ENCODE data around the gene GNB1L.

Gene GNB1L

DNA sequence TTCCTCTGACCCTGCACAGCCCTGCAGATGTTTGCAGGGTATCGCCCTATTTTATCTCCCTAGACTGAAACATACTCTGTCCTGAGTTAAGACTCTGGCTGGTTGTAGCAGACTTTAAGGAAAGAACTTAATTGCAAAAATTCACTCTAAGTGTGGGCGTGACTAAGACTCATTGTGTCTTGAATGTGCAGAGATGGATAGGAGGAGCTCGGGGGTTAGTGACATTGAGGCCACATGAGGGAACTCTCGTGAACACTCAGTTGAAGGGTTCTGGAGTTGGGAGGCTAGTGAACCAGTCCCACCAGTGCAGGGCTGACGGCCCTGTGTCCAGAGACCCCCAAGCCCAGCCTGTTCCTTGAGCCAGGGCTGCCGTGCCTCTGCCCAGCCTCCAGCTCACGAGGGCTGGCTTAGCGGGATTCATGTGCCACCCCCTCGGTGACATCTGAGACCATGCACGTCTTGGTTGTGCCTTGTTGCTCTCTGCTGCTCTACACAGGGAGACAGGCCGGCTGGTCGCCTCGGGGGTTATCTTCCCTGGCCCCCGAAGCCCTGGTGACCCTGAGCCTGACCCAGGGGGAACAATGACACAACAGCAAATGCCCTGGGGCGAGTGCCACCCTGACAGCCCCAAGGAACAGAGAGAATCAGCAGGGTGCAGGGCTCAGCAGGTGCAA lies 105.5 kb downstream of the GNB1L start:
- DNase-seq (ENCODE audit: low read depth): no peak

DNA sequence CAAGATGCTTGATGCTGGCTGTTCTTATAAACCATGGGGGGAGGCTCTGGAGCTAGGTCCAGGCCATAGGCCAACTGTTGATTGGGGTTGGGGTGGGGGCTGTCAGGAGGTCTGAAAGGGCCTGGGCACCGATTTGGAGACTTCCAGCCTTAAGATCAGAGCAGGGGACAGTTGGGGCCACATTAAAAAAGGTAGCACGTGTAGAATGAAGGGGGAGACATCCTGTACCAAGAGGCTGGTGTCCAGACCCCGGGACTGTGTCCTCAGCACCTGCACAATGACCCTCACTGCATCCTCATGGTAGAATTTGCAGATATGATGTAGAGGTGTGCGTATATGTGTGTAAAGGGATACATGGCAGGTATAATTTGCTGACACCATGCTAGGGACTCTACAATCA lies 106.5 kb downstream of the GNB1L start:
- no peak for DNase-seq (ENCODE audit: low read depth)

DNA sequence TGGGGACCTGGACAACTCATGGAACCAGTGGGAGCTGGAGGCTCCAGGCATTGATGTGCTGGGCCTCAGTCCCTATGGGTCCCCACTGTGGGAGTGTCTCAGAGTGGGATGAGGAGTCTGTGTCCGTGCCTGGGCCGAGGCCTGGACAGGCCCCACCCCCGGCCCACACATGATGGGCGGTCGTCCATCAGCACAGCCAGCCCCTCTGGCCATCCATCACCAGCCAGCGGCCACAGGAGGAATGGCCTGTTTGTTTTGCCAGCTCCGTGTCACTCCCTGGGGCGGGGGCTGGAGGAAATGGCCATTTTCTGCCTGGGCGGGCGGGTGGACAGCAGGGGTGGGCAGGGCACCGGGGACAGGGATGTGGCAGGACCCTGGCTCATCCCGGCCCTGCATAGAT lies 107.1 kb downstream of the GNB1L start:
- no peak for DNase-seq (ENCODE audit: low read depth)

DNA sequence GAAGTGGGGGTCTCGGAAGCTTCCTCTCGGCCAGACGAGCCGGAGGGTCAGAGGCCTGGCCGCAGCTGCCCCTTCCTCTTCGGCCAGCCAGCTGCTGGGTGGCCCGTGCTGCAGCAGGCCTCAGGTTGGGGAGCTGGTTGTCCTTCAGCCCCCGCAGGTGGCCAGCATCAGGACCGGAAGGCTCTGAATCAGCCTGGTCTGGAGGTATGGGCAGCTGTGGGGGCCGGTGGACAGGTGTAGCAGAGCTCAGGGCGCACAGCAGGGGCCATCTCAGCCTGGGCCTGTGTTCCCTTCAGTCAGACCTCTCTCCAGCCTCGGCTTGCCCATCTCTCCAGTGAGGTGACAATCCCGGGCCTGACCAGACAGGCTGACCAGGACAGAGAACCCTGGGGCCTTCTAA lies 107.9 kb downstream of the GNB1L start:
- DNase-seq (ENCODE audit: low read depth): no peak

DNA sequence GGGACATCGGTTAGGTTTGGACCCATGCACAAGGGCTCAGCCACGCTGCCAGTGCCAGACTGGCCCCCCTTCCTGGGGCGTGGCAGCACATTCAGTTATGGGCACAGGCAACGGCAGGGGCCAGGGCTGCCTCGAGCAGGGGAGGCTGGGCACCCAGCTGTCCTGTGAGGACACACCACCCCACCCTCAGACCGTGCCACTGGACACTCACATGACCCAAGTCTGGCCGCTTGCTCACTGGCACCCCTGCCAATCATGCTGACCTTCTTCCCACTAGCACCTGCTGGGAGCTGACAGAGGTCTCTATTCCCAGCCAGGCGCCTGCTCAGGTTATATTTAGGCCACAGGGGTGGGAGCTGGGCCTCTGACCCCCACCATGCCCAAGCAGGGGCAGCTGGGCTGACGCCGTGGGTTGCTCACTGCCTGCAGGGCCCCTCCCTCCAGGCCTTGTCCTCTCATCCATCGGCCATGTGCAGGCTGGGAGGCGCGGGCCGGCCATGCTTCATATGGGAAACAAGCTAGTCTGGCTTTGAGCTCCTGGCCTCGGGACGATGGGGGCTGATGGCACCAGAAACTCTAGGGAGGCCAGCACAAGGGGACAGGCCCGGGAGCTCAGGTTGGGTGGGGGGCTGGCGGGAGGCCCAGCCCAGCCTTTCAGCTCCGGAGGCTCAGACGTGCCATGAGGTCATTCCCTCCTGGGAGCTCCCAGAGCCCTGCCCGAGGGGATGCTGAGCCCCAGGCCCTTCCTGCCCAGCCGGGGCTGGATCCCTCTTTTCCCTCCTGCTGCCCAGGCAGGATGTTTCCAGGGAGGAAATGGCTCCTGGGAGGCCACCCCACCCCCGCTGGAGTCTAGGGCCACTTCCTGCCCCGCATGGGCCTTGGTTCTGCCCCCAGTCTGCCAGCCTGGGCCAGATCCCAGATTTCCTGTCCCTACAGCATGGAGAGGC lies 109.2 kb downstream of the GNB1L start:
- no peak for DNase-seq (ENCODE audit: low read depth)

DNA sequence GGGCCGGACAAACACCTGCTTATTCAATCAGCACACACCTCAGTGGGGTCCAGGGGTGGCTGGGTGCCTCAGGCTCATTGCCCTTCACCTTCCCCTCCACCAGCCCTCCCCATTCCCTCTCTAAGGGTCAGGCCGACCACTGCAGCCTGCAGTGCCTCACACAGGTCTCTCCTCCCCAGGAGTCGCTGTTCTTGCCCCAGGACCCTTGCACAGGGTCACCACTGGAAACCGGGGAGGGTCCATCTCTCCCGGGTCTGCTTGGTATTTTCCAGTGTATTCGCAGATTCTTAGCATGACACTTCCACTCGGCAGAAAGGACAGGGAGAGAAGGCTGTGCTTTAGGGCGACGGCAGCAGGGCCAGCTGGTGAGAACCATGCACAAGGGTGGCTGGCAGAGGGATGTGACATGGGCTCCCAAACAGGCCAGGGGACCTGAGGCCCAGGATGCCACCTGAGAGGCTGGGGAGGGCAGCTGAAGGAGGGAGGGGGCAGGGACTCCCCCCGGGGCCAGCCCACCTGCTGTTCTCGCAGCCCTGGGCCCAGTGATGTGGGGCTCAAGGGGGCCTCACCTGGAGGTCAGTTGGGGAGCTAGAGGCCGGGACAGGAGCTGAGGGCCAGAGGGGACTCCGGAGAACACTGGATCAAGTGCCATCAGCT lies 110.2 kb downstream of the GNB1L start:
- no peak for DNase-seq (ENCODE audit: low read depth)

DNA sequence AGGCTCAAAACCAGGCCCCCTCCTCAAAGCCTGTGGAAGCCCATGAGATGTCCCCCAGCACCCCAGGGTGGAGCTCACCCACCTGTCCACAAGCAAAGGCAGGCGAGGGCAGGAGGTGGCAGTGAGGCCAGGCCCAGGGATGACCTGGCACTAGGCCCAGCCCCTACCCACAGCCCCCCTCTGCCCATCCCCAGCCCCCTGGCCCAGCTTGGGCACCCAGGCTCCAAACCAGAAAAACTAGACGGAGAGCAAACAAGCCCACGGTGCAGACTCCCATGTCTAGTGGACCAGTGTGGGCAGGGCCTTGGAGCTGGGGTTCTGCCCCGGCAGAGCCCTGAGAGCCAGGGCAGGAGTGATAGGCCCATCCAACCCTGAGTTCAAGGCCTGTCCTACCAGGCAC lies 111.0 kb downstream of the GNB1L start:
- DNase-seq (ENCODE audit: low read depth): no peak

DNA sequence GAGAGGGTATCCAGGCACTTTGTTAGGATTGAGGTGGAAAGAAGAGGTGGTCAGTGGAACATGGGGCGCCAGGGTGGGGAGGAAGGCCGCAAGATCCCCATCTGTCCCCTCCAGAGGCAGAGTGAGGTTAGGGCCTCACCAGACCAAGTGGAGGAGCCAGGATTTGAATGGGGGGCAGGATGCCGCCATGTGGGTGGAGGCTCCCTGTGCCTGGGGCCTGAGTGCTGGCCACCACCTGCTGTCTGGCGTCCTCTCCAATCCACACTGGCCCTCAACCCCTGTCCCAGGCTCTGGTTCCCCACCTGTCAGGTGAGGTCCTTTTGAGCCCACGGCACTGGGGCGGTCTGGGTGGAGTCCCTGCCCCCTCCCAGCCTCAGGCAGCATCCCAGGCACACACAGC lies 111.6 kb downstream of the GNB1L start:
- DNase-seq (ENCODE audit: low read depth): no peak

DNA sequence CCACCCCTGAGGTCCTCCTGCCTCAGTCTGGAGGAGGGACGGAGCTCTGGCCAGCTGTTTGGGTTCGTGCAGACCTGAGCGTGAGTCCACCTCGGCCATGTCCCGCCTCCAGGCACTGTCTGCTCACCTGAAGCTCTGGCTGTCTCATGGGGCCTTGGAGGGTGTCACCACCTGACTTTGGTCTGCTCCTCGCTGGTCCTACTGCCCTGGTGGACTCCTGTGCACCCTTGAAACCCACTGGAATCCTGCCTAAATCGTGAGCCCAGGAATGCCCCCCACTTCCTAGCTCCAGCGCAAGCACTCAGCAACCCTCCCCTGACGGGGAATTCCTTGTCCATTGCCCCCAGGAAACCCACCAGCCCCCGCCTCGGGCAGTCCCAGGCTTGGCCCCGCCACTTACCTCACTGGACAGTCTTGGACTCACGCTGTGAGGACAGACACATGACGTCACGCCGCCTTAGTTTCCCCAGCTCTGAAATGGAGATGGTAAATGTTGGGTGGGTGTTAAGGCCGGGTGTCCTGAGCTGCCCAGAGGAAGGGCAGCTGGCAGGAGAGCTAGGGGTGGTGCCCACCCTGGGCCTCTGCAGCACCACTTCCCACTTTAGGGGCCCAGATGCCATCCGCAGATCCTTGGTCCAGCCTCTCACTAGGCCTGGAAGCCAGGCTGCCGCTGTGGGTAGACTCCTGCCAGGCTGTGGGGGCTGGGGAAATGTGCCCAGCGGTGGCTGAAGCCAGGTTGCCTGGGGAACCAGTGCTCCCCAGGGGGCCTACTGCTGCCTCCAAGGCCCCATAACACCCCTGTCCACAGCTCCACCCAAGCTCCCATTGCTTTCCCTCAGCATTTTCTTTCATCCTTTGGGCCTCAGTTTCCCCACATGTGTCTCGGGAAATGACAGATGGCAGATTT lies 112.3 kb downstream of the GNB1L start:
- no peak for DNase-seq (ENCODE audit: low read depth)

DNA sequence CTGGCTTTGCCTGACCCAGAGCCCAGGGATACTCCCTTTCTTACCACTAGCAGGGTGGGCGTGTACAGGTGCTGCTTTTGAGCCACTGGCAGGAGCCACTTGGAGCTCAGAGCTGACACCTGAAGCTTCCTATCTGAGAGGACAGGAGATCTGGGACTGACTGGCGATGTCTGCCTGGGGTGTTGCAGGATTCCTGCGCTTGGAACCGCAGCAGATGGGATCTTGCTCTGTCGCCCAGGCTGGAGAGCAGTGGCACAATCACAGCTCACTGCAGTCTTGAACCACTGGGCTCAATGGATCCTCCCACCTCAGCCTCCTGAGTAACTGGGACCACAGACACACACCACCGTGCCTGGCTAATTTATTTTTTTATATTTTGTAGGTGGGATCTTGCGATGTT lies 113.6 kb downstream of the GNB1L start:
- DNase-seq (ENCODE audit: low read depth): no peak

DNA sequence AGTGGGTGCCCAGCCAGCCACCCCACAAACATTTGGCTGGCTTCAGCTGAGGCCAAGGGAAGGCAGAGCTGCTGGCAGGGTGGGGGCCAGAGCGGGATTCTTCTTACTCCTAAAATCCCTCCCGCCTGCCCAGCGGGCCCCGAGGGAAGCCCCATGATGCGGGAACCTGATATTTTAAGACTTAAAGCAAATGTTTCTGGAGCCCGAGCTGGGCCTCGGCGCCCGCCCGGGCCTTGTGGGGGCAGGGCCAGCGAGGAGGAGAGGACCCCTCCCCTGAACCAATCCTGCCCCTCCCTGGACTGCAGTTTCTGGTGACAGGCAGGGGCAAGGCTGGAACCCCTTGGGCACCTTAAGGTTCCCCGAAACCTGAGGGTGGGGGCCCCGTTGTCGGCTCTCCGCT lies 114.1 kb downstream of the GNB1L start:
- DNase-seq (ENCODE audit: low read depth): no peak

DNA sequence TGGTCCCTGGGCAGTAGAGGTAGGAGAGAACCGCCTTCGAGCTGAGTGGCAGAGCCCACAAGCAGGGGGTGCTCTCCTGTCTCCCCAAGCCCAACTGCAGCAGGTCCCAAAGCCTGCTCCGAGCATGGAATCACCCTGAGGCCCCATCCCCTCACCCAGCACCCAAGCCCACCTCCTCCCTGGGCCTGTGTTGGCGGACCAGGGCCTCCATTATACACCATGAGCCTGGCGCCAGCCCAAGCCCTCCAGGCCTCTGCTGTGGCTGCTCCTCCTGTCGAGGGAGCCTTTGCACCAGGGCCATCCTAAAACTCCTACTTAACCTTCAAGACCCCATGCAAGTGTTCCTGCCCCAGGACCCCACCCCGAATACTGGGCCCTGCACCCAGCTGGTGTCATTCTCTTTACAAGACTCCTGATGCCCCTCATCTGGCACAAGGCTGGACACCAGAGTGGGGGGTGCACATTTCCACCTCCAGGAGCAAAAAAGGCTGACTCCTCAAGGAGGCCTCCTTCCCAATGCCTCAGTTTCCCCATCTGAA lies 114.7 kb downstream of the GNB1L start:
- DNase-seq (ENCODE audit: low read depth): no peak

DNA sequence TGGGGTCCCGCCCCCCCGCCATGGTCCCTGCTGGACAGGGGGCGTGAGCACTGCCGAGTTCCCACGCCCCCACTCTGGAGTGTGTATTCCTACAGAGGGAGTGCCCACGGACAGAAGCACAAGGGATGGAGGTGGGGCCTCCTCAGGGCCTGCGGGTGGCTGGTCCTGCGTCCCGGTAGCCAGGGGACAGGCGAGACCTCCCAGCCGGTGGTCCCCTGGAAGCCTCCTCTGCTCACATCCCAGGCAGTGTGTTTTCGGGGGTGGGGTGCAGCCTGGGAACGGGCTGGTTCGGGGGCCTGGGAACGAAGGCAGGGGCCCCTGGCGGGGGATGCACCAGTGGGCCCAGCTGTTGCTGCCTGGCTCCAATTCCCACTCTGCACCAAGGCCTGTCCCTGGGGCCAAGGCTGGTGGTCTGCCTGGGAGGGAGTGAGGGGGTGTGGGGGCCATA lies 115.2 kb downstream of the GNB1L start:
- no peak for DNase-seq (ENCODE audit: low read depth)

DNA sequence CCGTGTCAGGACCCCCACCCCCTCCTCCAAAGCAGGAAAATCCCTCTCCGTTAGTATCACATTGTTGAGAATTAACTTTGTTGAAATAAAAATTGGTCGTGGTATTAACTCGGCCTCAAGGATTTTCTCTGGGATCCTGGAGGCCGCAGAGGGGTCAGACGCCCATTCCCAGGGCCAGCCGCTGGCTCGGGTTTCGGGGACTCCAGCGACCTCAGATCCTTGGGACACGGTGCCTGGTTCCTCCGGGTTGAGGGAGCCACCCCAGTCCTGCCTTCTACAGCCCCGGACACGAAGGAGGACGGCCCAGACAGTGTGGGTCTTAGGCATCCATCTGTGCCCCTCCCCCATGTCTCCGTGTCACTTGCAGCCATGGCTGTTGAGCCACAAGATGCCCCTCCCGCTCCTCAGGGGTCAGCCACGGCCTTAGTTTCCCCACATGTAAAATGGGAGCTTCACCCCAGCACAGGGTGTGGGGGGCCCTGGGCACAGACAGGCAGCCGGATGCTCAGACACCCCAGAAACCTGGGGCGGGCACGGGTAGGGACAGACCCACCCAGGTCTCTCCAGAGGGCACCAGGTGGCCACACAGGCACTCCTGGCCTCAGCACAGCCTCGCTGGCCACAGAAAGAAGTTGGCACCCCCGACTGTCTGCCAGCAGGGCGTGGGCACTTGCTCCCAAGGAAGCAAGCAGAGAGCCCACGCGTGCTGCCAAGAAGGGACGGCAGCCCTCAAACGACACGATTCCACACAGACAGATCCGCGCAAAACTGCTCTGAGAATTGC lies 115.8 kb downstream of the GNB1L start:
- DNase-seq (ENCODE audit: low read depth): no peak

DNA sequence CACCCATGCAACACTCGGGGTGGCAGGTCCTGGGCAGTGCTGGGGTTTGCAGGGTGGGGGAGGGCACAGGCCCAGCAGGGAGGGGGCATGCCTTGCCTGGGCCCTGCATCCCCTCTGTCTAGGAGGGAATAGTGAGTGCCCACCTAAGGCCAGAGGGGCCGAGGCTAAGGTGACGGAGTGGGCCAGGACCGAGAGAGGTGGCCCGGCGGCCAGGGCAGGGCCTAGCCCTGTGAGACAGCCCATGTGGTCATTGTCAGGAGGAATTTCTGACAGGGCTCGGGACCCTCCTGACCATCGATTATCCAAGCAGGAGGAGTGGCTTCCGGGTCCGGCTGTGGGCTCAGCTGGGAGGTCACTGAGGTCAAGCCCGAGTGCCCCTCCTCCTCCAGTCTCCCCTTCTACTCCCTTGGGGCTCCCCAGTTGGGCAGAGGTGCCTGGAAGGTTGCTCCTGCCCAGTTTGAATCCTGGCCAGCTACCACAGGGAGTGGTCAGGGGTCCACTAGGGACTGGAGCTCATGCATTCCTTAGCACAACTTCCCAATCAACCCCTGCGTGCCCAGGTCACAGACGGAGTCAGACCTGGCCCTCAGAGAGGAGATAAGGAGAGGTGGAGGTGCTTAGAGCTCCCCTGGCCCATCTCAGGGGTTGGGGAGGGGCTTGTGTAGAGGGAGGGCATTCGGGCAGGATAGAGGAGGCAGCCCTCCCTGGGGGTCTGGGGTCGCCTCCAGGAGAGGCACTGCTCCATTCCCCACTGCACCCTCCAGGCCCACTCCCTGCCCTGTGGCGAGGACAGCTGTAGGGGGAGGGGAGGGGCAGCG lies 116.6 kb downstream of the GNB1L start:
- no peak for DNase-seq (ENCODE audit: low read depth)

DNA sequence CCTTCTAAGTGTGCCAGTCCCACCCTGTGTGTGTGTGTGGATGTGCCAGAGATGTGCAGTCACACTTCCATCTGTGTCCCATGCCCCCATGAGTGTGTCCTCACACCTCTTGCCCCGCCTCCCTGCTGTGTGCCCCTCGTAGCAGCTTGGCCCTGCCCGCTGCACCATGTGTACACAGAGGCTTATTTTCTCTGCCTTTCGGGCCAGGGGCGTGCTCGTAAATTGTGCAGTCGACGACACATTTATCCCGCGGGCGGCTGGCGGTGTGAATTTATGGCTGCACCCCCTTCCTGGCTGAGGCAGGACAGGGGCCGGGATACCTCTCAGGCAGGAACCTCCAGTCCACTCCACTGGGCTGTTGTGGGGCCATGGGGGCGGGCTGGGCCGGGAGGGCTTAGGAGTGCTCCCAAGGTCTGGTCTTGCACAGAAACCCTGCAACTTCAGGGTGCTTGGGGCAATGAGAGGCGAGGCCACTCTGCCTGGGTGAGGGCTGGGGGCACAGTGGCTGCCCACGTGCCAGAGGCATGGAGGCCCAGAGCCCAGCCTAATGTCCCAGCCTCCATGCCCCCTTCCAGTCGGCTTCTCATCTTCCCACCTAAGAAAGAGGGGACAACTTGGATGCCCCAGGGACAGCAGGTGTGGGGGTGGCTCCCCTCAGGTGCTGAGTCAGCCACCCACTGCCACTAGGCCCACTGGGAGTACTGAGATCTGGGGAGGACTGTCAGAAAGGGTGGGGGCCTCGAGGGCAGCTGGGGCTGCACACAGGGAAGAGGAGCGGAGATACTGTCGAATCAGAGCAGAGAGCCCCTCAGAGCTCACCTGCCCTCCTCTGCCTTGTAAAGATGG lies 118.8 kb downstream of the GNB1L start:
- no peak for DNase-seq (ENCODE audit: low read depth)

DNA sequence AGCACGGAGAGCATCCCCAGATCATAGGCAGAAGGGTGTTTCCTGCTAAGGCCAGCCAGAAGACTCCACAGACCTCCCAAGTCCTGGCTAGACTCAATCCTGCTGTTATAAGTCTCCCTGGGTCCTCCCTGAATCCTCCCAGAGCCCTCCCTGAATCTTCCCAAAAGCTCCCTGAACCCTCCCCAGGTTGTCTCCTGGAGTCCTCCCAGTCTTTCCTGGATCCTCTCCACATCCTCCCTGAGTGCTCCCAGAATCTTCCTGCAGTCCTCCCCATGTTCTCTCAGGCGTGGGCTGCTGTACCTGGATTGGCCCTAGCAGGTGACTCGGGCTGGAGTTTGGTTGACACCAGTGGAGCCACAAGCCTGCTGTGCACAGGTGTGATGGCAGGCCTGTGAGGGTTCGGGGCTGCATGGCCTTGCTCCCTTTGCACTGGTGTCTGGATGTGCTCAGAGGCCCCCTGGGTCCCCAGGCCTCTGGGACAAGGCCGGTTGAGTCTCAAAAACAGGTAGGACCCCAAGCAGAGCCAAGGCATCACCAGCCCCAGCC lies 119.8 kb downstream of the GNB1L start:
- no peak for DNase-seq (ENCODE audit: low read depth)

DNA sequence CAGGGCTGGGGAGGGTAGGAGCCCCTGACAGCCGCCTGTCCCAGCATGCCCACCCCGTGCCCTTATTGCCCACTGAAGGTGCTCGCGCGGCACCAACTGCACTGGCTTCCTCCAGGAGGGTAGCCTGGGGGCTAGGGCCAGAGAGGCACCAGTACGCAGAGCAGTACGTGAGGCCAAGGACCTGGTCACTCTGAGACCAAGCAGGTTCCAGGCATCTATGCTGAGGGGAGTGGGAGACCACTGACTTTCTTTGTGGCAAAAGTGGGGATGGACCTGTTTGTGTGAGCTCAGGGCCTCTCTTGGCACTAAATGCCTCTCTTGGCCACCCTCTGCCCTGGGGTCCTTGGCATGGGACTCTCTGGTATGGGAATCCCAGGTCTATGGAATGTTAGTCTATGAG lies 120.5 kb downstream of the GNB1L start:
- DNase-seq (ENCODE audit: low read depth): no peak

DNA sequence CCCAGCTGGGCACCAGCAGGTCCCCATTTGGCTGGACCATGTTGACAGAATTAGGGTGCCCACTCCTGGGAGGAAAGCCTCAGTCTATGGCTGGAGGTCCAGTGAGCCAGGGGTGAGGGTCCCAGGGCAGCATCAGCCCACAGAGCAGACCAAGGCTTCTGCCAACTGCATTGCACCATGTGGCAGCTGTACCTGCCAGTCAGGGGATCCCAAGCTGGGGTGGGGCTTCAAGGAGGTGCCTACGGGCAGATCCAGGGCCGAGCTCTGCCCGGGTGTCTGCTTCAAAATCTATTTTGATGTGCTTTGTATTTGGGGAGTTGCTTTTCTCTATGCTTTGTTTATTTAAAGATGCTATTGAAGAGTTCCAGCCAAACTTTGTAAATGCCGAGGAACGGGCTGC lies 120.9 kb downstream of the GNB1L start:
- no peak for DNase-seq (ENCODE audit: low read depth)

Data from fibroblast of the conjunctiva (primary cell).